GM12878 (cell line): ENCODE data around the gene NRP1. TPM values are rescaled to one million over a fixed set of nuclear protein-coding genes. Genes with fewer than 3 reads are reported as not detected.

Source experiments
- ATAC-seq: fragments of 200-7000 bp; cut with Tn5 transposase; 3 replicates; pipeline ENCODE4 v1.9.1; 2020; ENCODE audit warnings: mild to moderate bottlenecking, moderate library complexity
- BruUV-seq: library from RNA; stranded (reverse); fragments of 400-500 nt; replicated peaks from 2 replicates; lab custom pipeline; 2021; lab: Mats Ljungman, UMichigan
- CTCF ChIA-PET: fragments of 300-600 bp; sonication (Branson Sonifier 250); formaldehyde crosslinking; extraction: SDS; loops from one replicate; lab custom pipeline; 2021; ENCODE audit warnings: inconsistent platforms; lab: Yijun Ruan, JAX
- POLR2A ChIA-PET: fragments of 350-600 bp; formaldehyde crosslinking; extraction: SDS; loops from one replicate; lab custom pipeline; 2021; ENCODE audit warnings: inconsistent platforms; lab: Charles Lee
- RAD21 ChIA-PET: fragments of 300-600 bp; sonication (Branson Sonifier 250); formaldehyde crosslinking; loops from one replicate; lab custom pipeline; 2023; ENCODE audit warnings: antibody characterized with exemption; ENCODE audit not compliant: unreplicated experiment; lab: Charles Lee
- SMC1A ChIA-PET: fragments of 300-600 bp; sonication (Branson Sonifier 250); formaldehyde crosslinking; loops from one replicate; lab custom pipeline; 2023; ENCODE audit not compliant: unreplicated experiment, uncharacterized antibody; lab: Charles Lee
- DNase-seq: peaks from one replicate; pipeline ENCODE4 v3.0.0-alpha.2; 2011; ENCODE audit warnings: low read depth, low spot score
- FAIRE-seq: peaks from 3 replicates; lab custom pipeline; 2011; peaks lifted over from hg19 to GRCh38; lab: Jason Lieb, UNC
- H2AFZ ChIP-seq: 2 replicates; pipeline ENCODE4 v1.6.0; 2011; ENCODE audit warnings: low read depth, low read length, control low read depth; ENCODE audit not compliant: control insufficient read depth
- H3K27ac ChIP-seq: 2 replicates; pipeline ENCODE4 v1.5.1; 2011; ENCODE audit warnings: control low read depth; ENCODE audit not compliant: control insufficient read depth, insufficient read depth
- H3K27me3 ChIP-seq, 2 experiments: replicated peaks in 1 of 2; 2 replicates each; pipeline versions ENCODE4 v1.6.0 to v1.6.1; 2011; ENCODE audit warnings: low read length in 1 of 2; ENCODE audit not compliant: control insufficient read depth in 2 of 2, insufficient read depth in 2 of 2
- H3K36me3 ChIP-seq, 2 experiments: 2 replicates each; pipeline ENCODE4 v1.5.1; 2011; ENCODE audit warnings: low read length in 1 of 2; ENCODE audit not compliant: control insufficient read depth in 2 of 2, insufficient read depth in 2 of 2
- H3K4me1 ChIP-seq: 2 replicates; pipeline ENCODE4 v1.6.1; 2011; ENCODE audit warnings: mild to moderate bottlenecking, low read length, moderate library complexity, mixed read lengths; ENCODE audit not compliant: control insufficient read depth, insufficient read depth
- H3K4me2 ChIP-seq: 2 replicates; pipeline ENCODE4 v1.6.0; 2011; ENCODE audit warnings: control low read depth; ENCODE audit not compliant: control insufficient read depth, insufficient read depth
- H3K4me3 ChIP-seq: fragments of 200-600 bp; sonication (generic); 2 replicates; pipeline ENCODE4 v1.5.1; 2016
- H3K79me2 ChIP-seq: 2 replicates; pipeline ENCODE4 v1.6.0; 2011; ENCODE audit warnings: low read length; ENCODE audit not compliant: control insufficient read depth, insufficient read depth
- H3K9ac ChIP-seq: 2 replicates; pipeline ENCODE4 v1.8.0; 2011; ENCODE audit warnings: low read length, control low read depth, mixed read lengths; ENCODE audit not compliant: control insufficient read depth, insufficient read depth
- H3K9me3 ChIP-seq: replicated peaks from 3 replicates; pipeline ENCODE4 v1.5.1; 2011; ENCODE audit warnings: mild to moderate bottlenecking, low read length; ENCODE audit not compliant: control insufficient read depth, insufficient read depth
- H4K20me1 ChIP-seq: 2 replicates; pipeline ENCODE4 v1.6.0; 2011; ENCODE audit not compliant: control insufficient read depth, insufficient read depth
- CHD4 ChIP-seq: fragments of 200-600 bp; sonication (generic); IDR thresholded peaks from 2 replicates; pipeline ENCODE4 v1.6.1; 2016; ENCODE audit warnings: mild to moderate bottlenecking
- EGR1 ChIP-seq, 2 experiments: IDR thresholded peaks; 1 replicate in 1 of 2; 2 replicates in 1 of 2; pipeline ENCODE4 v1.6.1; 2011 to 2012; ENCODE audit warnings: low read depth in 2 of 2, low read length in 2 of 2, borderline replicate concordance in 1 of 2, mild to moderate bottlenecking in 1 of 2, moderate library complexity in 1 of 2
- GATAD2B ChIP-seq: fragments of 450-650 bp; conservative IDR thresholded peaks from 2 replicates; pipeline ENCODE4 v1.6.1; 2017; ENCODE audit warnings: low read depth, mild to moderate bottlenecking, moderate library complexity
- IKZF1 ChIP-seq: fragments of 450-650 bp; conservative IDR thresholded peaks from 2 replicates; pipeline ENCODE4 v1.6.1; 2017; ENCODE audit warnings: antibody characterized with exemption, mild to moderate bottlenecking
- LARP7 ChIP-seq: fragments of 450-650 bp; IDR thresholded peaks from 2 replicates; pipeline ENCODE4 v1.6.1; 2017; ENCODE audit warnings: mild to moderate bottlenecking
- SIX5 ChIP-seq: IDR thresholded peaks from 2 replicates; pipeline ENCODE4 v1.6.1; 2011; ENCODE audit warnings: mild to moderate bottlenecking, low read depth, low read length, moderate library complexity; ENCODE audit not compliant: severe bottlenecking
- STAT3 ChIP-seq: IDR thresholded peaks from 2 replicates; pipeline ENCODE4 v1.6.1; 2011; ENCODE audit warnings: low read depth, low read length, improper control_type of control experiment
- TARDBP ChIP-seq: IDR thresholded peaks from 2 replicates; pipeline ENCODE4 v1.6.1; 2016; ENCODE audit warnings: borderline replicate concordance
- ZNF384 ChIP-seq: IDR thresholded peaks from 2 replicates; pipeline ENCODE4 v1.6.1; 2012; ENCODE audit warnings: low read depth, mild to moderate bottlenecking, low read length, improper control_type of control experiment, borderline replicate concordance
- WGBS: methylation state at CpG from one replicate; pipeline ENCODE4 v1.1.6; 2016; ENCODE audit warnings: low lambda C conversion rate; ENCODE audit not compliant: insufficient replicate concordance, insufficient coverage; ENCODE audit errors: missing lambda C conversion rate; 5-methylcytosine and 5-hydroxymethylcytosine counted together
- in situ Hi-C: fragments of 300-500 bp; cut with MboI; formaldehyde crosslinking; loops from 9 replicates; pipeline ENCODE4 v1.14.3; 2018; ENCODE audit warnings: mixed read lengths
- intact Hi-C: fragments of 100-400 bp; cut with micrococcal nuclease; formaldehyde crosslinking; loops from one replicate; pipeline ENCODE4 v1.14.2; 2022; ENCODE audit not compliant: unreplicated experiment
- polyA plus RNA-seq, 11 experiments: library from polyadenylated mRNA; depleted of rRNA in 4 of 11; unstranded in 6 of 11; stranded (reverse) in 5 of 11; fragments of >200 nt; fragmentation: Nextera tagmentation in 4 of 11; fragmentation: Illumina TruSeq in 1 of 11; extraction: Ambion mirVana in 4 of 11; extraction: Trizol in 1 of 11; gene quantifications; 1 replicate in 1 of 11; 2 replicates in 10 of 11; pipeline versions ENCODE4 v1.2.1 to v1.2.3, GENCODE V29; 2011 to 2016; ENCODE audit warnings: inconsistent platforms in 2 of 11, missing spikeins in 2 of 11, low read depth in 1 of 11
- total RNA-seq, 4 experiments: library from RNA; depleted of rRNA in 3 of 4; stranded (reverse); fragments of >200 nt in 3 of 4; fragmentation: Illumina TruSeq in 1 of 4; extraction: Trizol in 1 of 4; gene quantifications; 2 replicates each; pipeline versions ENCODE4 v1.2.1 to v1.2.3, GENCODE V29; 2013 to 2021
- TF ChIP-seq, protein P1 (sequence below): IDR thresholded peaks from 2 replicates; pipeline ENCODE4 v1.6.1; 2012; ENCODE audit warnings: improper control_type of control experiment, low read depth, low read length; ENCODE audit not compliant: insufficient replicate concordance
- TF ChIP-seq, protein P2 (sequence below): fragments of 450-650 bp; IDR thresholded peaks from 2 replicates; pipeline ENCODE4 v1.6.1; 2018; ENCODE audit warnings: borderline replicate concordance, mild to moderate bottlenecking; ENCODE audit not compliant: partially characterized antibody
- TF ChIP-seq, protein P3 (sequence below): IDR thresholded peaks from 2 replicates; pipeline ENCODE4 v1.6.1; 2011; ENCODE audit warnings: low read depth, low read length, improper control_type of control experiment, borderline replicate concordance
- TF ChIP-seq, protein P4 (sequence below): fragments of 450-650 bp; IDR thresholded peaks from 2 replicates; pipeline ENCODE4 v1.6.1; 2017; ENCODE audit warnings: mild to moderate bottlenecking

NRP1 gene
- total and polyA plus RNA-seq, 10 of the 15 experiments (the other 5 are each of a cell fraction or from before 2014, with no cell fraction given), result 0.11 to 12.1 (median 0.52) TPM

DNA sequence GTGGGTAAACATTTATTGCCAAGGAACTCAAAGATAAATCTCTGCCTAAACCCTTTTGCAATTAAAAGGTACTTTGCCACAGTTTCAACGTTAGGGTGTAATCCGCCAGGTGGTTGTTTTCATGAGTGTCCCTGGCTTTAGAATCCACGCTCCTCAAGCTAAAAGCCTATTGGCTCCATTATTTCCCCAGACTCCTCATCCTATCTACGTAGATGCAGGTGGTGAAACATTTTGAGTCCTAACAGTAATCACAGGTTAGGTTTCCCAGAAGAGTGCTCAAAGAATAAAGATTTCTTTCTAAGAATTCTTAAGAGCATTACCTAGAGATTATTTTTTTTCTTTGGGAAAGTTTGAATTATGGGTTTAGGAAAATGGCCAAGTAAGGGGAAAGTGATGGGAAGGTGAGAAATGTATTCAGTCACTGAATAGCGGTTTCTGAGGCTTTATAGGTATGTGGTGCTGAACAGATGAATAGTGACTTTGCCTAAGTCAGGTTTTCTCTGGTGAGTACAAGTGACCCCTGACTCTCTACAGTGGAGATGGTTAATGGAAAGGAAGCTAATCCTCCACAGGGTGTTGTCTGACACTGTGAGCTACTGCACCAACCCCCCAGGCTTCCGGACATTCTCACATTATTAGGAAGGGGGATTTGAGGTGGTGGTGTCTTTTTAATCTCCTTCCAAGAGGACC is 60.2 kb downstream of the NRP1 start:
- ATAC-seq (no peak), FAIRE-seq (no peak), DNase-seq (no peak)
- ChIA-PET SMC1A (no interaction called here), POLR2A (no interaction called here), RAD21 (no interaction called here), CTCF (no interaction called here)
- intact Hi-C loops (no loop called here), in situ Hi-C loops (no loop called here)
- H4K20me1 ChIP-seq, result no peaks in the 10 kb centered on the region
- 16% methylated on average over 6 of the region's 6 CpGs for WGBS
- H3K27me3 ChIP-seq, result peaks cover 0 to 2% of the 10 kb centered on the region in 2 experiments; a peak in 1 of 4 replicates
- no peak overlapping the region for H3K27ac ChIP-seq
- H3K4me1 ChIP-seq, result no peaks in the 10 kb centered on the region
- no peaks in the 10 kb centered on the region for H3K79me2 ChIP-seq
- no peak overlapping the region for H3K4me2 ChIP-seq
- no peak overlapping the region for H3K9ac ChIP-seq
- H3K36me3 ChIP-seq, result no peaks in the 10 kb centered on the region
- H3K4me3 ChIP-seq, result no peak overlapping the region
- H2AFZ ChIP-seq, result no peak overlapping the region
- BruUV-seq, result no TSS peak
- no peaks in the 10 kb centered on the region for H3K9me3 ChIP-seq
- TF ChIP-seq ZNF384 (no peak), IKZF1 (no peak), TARDBP (no peak), SIX5 (no peak), STAT3 (no peak), EGR1 (IDR thresholded peaks at IDR 0.05; ENCODE audit: borderline replicate concordance in 1 of 2, low read depth in 2 of 2, low read length in 2 of 2) (no peak), CHD4 (no peak), GATAD2B (no peak), LARP7 (no peak)
- TF ChIP-seq, protein P1, sequence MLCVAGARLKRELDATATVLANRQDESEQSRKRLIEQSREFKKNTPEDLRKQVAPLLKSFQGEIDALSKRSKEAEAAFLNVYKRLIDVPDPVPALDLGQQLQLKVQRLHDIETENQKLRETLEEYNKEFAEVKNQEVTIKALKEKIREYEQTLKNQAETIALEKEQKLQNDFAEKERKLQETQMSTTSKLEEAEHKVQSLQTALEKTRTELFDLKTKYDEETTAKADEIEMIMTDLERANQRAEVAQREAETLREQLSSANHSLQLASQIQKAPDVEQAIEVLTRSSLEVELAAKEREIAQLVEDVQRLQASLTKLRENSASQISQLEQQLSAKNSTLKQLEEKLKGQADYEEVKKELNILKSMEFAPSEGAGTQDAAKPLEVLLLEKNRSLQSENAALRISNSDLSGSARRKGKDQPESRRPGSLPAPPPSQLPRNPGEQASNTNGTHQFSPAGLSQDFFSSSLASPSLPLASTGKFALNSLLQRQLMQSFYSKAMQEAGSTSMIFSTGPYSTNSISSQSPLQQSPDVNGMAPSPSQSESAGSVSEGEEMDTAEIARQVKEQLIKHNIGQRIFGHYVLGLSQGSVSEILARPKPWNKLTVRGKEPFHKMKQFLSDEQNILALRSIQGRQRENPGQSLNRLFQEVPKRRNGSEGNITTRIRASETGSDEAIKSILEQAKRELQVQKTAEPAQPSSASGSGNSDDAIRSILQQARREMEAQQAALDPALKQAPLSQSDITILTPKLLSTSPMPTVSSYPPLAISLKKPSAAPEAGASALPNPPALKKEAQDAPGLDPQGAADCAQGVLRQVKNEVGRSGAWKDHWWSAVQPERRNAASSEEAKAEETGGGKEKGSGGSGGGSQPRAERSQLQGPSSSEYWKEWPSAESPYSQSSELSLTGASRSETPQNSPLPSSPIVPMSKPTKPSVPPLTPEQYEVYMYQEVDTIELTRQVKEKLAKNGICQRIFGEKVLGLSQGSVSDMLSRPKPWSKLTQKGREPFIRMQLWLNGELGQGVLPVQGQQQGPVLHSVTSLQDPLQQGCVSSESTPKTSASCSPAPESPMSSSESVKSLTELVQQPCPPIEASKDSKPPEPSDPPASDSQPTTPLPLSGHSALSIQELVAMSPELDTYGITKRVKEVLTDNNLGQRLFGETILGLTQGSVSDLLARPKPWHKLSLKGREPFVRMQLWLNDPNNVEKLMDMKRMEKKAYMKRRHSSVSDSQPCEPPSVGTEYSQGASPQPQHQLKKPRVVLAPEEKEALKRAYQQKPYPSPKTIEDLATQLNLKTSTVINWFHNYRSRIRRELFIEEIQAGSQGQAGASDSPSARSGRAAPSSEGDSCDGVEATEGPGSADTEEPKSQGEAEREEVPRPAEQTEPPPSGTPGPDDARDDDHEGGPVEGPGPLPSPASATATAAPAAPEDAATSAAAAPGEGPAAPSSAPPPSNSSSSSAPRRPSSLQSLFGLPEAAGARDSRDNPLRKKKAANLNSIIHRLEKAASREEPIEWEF, result no peak
- TF ChIP-seq, protein P2, sequence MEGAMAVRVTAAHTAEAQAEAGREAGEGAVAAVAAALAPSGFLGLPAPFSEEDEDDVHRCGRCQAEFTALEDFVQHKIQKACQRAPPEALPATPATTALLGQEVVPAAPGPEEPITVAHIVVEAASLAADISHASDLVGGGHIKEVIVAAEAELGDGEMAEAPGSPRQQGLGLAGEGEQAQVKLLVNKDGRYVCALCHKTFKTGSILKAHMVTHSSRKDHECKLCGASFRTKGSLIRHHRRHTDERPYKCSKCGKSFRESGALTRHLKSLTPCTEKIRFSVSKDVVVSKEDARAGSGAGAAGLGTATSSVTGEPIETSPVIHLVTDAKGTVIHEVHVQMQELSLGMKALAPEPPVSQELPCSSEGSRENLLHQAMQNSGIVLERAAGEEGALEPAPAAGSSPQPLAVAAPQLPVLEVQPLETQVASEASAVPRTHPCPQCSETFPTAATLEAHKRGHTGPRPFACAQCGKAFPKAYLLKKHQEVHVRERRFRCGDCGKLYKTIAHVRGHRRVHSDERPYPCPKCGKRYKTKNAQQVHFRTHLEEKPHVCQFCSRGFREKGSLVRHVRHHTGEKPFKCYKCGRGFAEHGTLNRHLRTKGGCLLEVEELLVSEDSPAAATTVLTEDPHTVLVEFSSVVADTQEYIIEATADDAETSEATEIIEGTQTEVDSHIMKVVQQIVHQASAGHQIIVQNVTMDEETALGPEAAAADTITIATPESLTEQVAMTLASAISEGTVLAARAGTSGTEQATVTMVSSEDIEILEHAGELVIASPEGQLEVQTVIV, result no peak
- TF ChIP-seq, protein P3, sequence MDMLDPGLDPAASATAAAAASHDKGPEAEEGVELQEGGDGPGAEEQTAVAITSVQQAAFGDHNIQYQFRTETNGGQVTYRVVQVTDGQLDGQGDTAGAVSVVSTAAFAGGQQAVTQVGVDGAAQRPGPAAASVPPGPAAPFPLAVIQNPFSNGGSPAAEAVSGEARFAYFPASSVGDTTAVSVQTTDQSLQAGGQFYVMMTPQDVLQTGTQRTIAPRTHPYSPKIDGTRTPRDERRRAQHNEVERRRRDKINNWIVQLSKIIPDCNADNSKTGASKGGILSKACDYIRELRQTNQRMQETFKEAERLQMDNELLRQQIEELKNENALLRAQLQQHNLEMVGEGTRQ, result no peak
- TF ChIP-seq, protein P4, sequence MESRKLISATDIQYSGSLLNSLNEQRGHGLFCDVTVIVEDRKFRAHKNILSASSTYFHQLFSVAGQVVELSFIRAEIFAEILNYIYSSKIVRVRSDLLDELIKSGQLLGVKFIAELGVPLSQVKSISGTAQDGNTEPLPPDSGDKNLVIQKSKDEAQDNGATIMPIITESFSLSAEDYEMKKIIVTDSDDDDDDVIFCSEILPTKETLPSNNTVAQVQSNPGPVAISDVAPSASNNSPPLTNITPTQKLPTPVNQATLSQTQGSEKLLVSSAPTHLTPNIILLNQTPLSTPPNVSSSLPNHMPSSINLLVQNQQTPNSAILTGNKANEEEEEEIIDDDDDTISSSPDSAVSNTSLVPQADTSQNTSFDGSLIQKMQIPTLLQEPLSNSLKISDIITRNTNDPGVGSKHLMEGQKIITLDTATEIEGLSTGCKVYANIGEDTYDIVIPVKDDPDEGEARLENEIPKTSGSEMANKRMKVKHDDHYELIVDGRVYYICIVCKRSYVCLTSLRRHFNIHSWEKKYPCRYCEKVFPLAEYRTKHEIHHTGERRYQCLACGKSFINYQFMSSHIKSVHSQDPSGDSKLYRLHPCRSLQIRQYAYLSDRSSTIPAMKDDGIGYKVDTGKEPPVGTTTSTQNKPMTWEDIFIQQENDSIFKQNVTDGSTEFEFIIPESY, result no peak
